Hepatocyte (in vitro differentiated cells): ENCODE results near the gene PCDHGC5. TPM values are rescaled to one million over a fixed set of nuclear protein-coding genes. Genes with fewer than 3 reads are reported as not detected.

Experiments
- DNase-seq: peaks from one replicate; pipeline ENCODE4 v3.0.0-alpha.2; 2016; ENCODE audit warnings: low spot score
- H2AFZ ChIP-seq: fragments of 200-600 bp; sonication (generic); 2 replicates; pipeline ENCODE4 v1.6.0; 2016; ENCODE audit warnings: antibody characterized with exemption, mild to moderate bottlenecking
- H3K27ac ChIP-seq: fragments of 200-600 bp; sonication (generic); 2 replicates; pipeline ENCODE4 v1.5.1; 2016; ENCODE audit warnings: mild to moderate bottlenecking
- H3K27me3 ChIP-seq: fragments of 200-600 bp; sonication (generic); 2 replicates; pipeline ENCODE4 v1.6.1; 2016
- H3K36me3 ChIP-seq: fragments of 200-600 bp; sonication (generic); replicated peaks from 2 replicates; pipeline ENCODE4 v1.5.1; 2016; ENCODE audit warnings: low read depth; ENCODE audit not compliant: insufficient read depth
- H3K4me1 ChIP-seq: fragments of 200-600 bp; sonication (generic); 2 replicates; pipeline ENCODE4 v1.5.1; 2016; ENCODE audit warnings: mild to moderate bottlenecking, moderate library complexity; ENCODE audit not compliant: insufficient read depth
- H3K4me2 ChIP-seq: fragments of 200-600 bp; sonication (generic); 2 replicates; pipeline ENCODE4 v1.6.0; 2016
- H3K4me3 ChIP-seq: fragments of 200-600 bp; sonication (generic); 2 replicates; pipeline ENCODE4 v1.5.1; 2016; ENCODE audit warnings: mild to moderate bottlenecking
- H3K79me2 ChIP-seq: fragments of 200-600 bp; sonication (generic); 2 replicates; pipeline ENCODE4 v1.6.0; 2017; ENCODE audit warnings: mild to moderate bottlenecking
- H3K9me2 ChIP-seq: fragments of 200-600 bp; sonication (generic); replicated peaks from 2 replicates; pipeline ENCODE4 v1.6.0; 2017; ENCODE audit warnings: mild to moderate bottlenecking; ENCODE audit not compliant: insufficient read depth
- H3K9me3 ChIP-seq: fragments of 200-600 bp; sonication (generic); 2 replicates; pipeline ENCODE4 v1.5.1; 2016; ENCODE audit warnings: low read depth, mild to moderate bottlenecking
- H4K20me1 ChIP-seq: fragments of 200-600 bp; sonication (generic); 2 replicates; pipeline ENCODE4 v1.6.0; 2016; ENCODE audit warnings: mild to moderate bottlenecking; ENCODE audit not compliant: insufficient read depth, poor library complexity, severe bottlenecking
- CTCF ChIP-seq: fragments of 200-600 bp; sonication (generic); IDR thresholded peaks from 2 replicates; pipeline ENCODE4 v1.5.1; 2016; ENCODE audit warnings: antibody characterized with exemption, mild to moderate bottlenecking; ENCODE audit not compliant: poor library complexity
- EZH2 ChIP-seq: fragments of 200-600 bp; sonication (generic); IDR thresholded peaks from 2 replicates; pipeline ENCODE4 v1.6.1; 2016; ENCODE audit warnings: antibody characterized with exemption, mild to moderate bottlenecking, borderline replicate concordance
- EZH2phosphoT487 ChIP-seq: fragments of 200-600 bp; sonication (generic); IDR thresholded peaks from one replicate; pipeline ENCODE4 v1.6.1; 2018; ENCODE audit warnings: antibody characterized with exemption, mild to moderate bottlenecking, low read depth, moderate library complexity; ENCODE audit not compliant: unreplicated experiment, severe bottlenecking
- WGBS: methylation state at CpG from one replicate; pipeline ENCODE4 v1.1.6; 2016; ENCODE audit warnings: low lambda C conversion rate; ENCODE audit errors: missing lambda C conversion rate; 5-methylcytosine and 5-hydroxymethylcytosine counted together
- polyA plus RNA-seq: library from polyadenylated mRNA; unstranded; fragments of >200 nt; fragmentation: Nextera tagmentation; extraction: Ambion mirVana; gene quantifications from 2 replicates; pipeline ENCODE4 v1.2.1, GENCODE V29; 2016
- total RNA-seq: library from RNA; depleted of rRNA; stranded (reverse); fragments of >200 nt; gene quantifications from 2 replicates; pipeline ENCODE4 v1.2.3, GENCODE V29; 2014

PCDHGC5 gene
- total and polyA plus RNA-seq, 2 experiments from 2014 or later = 0.16 to 1.1 TPM

- Histone ChIP-seq H3K9me3 (no peaks in the 10 kb centered on the region), H3K27me3 (no peaks in the 10 kb centered on the region), H4K20me1 (no peaks in the 10 kb centered on the region), H3K4me1 (peaks cover 50% of the 10 kb centered on the region), H3K79me2 (peaks cover 4% of the 10 kb centered on the region), H3K4me2 (peak overlapping the region; percentile 40), H2AFZ (no peak overlapping the region), H3K9me2 (no peaks in the 10 kb centered on the region), H3K4me3 (no peak overlapping the region), H3K27ac (peak overlapping the region; percentile 81), H3K36me3 (no peaks in the 10 kb centered on the region)
- TF ChIP-seq EZH2phosphoT487 = no peak
- no peak for TF ChIP-seq CTCF
- no peak for TF ChIP-seq EZH2
- DNase-seq = no peak
- WGBS = 87% methylated on average over 8 of the region's 8 CpGs
Observed at GRCh38 chr5:141523991-141524390, 35.1 kb downstream of the PCDHGC5 start.

GRCh38 chr5:141524604-141525597 lies 36.0 kb downstream of the PCDHGC5 start:
- DNase-seq = peak; percentile 96
- H3K27me3 ChIP-seq = no peaks in the 10 kb centered on the region
- H3K4me3 ChIP-seq = no peak overlapping the region
- WGBS = 22% methylated on average over 12 of the region's 12 CpGs
- H3K4me1 ChIP-seq = peaks cover 56% of the 10 kb centered on the region
- TF ChIP-seq EZH2phosphoT487 (no peak), CTCF (peak; percentile 100)
- H3K27ac ChIP-seq = peak overlapping the region; percentile 90
- no peaks in the 10 kb centered on the region for H3K9me2 ChIP-seq
- no peaks in the 10 kb centered on the region for H4K20me1 ChIP-seq
- no peak overlapping the region for H2AFZ ChIP-seq
- H3K79me2 ChIP-seq = peaks cover 4% of the 10 kb centered on the region
- H3K4me2 ChIP-seq = peak overlapping the region; percentile 45
- no peaks in the 10 kb centered on the region for H3K9me3 ChIP-seq
- H3K36me3 ChIP-seq = no peaks in the 10 kb centered on the region

GRCh38 chr5:141525653-141526052 lies 36.8 kb downstream of the PCDHGC5 start:
- H3K27ac ChIP-seq = peak overlapping the region; percentile 90
- no peak overlapping the region for H3K4me3 ChIP-seq
- no peaks in the 10 kb centered on the region for H4K20me1 ChIP-seq
- peaks cover 4% of the 10 kb centered on the region for H3K79me2 ChIP-seq
- DNase-seq = peak; percentile 46
- WGBS = 49% methylated on average over 7 of the region's 7 CpGs
- H3K9me3 ChIP-seq = no peaks in the 10 kb centered on the region
- TF ChIP-seq EZH2phosphoT487 = no peak
- no peak for TF ChIP-seq EZH2
- no peak for TF ChIP-seq CTCF
- H3K36me3 ChIP-seq = no peaks in the 10 kb centered on the region
- peak overlapping the region; percentile 45 for H3K4me2 ChIP-seq
- H3K27me3 ChIP-seq = no peaks in the 10 kb centered on the region
- H3K4me1 ChIP-seq = peaks cover 56% of the 10 kb centered on the region
- H3K9me2 ChIP-seq = no peaks in the 10 kb centered on the region
- no peak overlapping the region for H2AFZ ChIP-seq
